ENCODE results near the gene UNC119B.

GRCh38 chr12:120734210-120734609, 24.0 kb downstream of the UNC119B start:
- TF ChIP-seq POLR2A (IDR thresholded peaks at IDR 0.05; ENCODE audit: low read length): no peak
- no peak for TF ChIP-seq GATA1 (IDR thresholded peaks at IDR 0.05; ENCODE audit: low read depth, low read length)

Measured in erythroblast (primary cell).